PC-3 (cell line): ENCODE measurements around the gene KLHDC8B. TPM values are rescaled to one million over a fixed set of nuclear protein-coding genes. Genes with fewer than 3 reads are reported as not detected.

Source experiments
- ATAC-seq: fragments of 200-7000 bp; cut with Tn5 transposase; 2 replicates; pipeline ENCODE4 v1.9.1; 2020; ENCODE audit warnings: mild to moderate bottlenecking, moderate library complexity
- BruUV-seq: library from RNA; stranded (reverse); fragments of 400-500 nt; replicated peaks from 2 replicates; lab custom pipeline; 2021; lab: Mats Ljungman, UMichigan
- CTCF ChIA-PET: fragments of 300-600 bp; sonication (Branson Sonifier 250); formaldehyde crosslinking; loops from one replicate; lab custom pipeline; 2022; ENCODE audit warnings: antibody characterized with exemption; lab: Charles Lee
- POLR2A ChIA-PET: fragments of 300-600 bp; sonication (Branson Sonifier 250); formaldehyde crosslinking; loops from one replicate; lab custom pipeline; 2022; ENCODE audit warnings: antibody characterized with exemption; ENCODE audit not compliant: unreplicated experiment; lab: Charles Lee
- DNase-seq: peaks from one replicate; pipeline ENCODE4 v3.0.0-alpha.2; 2015
- H2AFZ ChIP-seq: fragments of 300-600 bp; sonication (generic); 2 replicates; pipeline ENCODE4 v1.6.0; 2016; ENCODE audit warnings: antibody characterized with exemption, low read length
- H3F3A ChIP-seq: fragments of 300-600 bp; sonication (generic); one replicate; pipeline ENCODE4 v1.6.0; 2017; ENCODE audit warnings: antibody characterized with exemption, low read length, control low read depth, mild to moderate bottlenecking; ENCODE audit not compliant: unreplicated experiment
- H3K27ac ChIP-seq: fragments of 300-600 bp; sonication (generic); 2 replicates; pipeline ENCODE4 v1.5.1; 2016; ENCODE audit warnings: mild to moderate bottlenecking, low read length
- H3K27me3 ChIP-seq: fragments of 300-600 bp; sonication (generic); 2 replicates; pipeline ENCODE4 v1.6.1; 2016; ENCODE audit warnings: low read length, mixed read lengths
- H3K36me3 ChIP-seq: fragments of 300-600 bp; sonication (generic); 2 replicates; pipeline ENCODE4 v1.6.1; 2016; ENCODE audit warnings: low read depth, mixed run types, low read length, mixed read lengths
- H3K4me1 ChIP-seq: fragments of 300-600 bp; sonication (generic); 2 replicates; pipeline ENCODE4 v1.5.1; 2016; ENCODE audit warnings: low read length; ENCODE audit not compliant: insufficient read depth
- H3K4me2 ChIP-seq: fragments of 300-600 bp; sonication (generic); 2 replicates; pipeline ENCODE4 v1.6.0; 2016; ENCODE audit warnings: low read length
- H3K4me3 ChIP-seq: fragments of 300-600 bp; sonication (generic); 2 replicates; pipeline ENCODE4 v1.5.1; 2016; ENCODE audit warnings: mild to moderate bottlenecking, low read length, mixed read lengths
- H3K79me2 ChIP-seq: fragments of 300-600 bp; sonication (generic); 2 replicates; pipeline ENCODE4 v1.6.1; 2017; ENCODE audit warnings: low read length, mixed read lengths
- H3K9ac ChIP-seq: fragments of 300-600 bp; sonication (generic); 2 replicates; pipeline ENCODE4 v1.6.0; 2016; ENCODE audit warnings: mild to moderate bottlenecking, low read length
- H3K9me2 ChIP-seq: fragments of 300-600 bp; sonication (generic); replicated peaks from 2 replicates; pipeline ENCODE4 v1.6.1; 2016; ENCODE audit warnings: mixed run types, low read length, mixed read lengths
- H3K9me3 ChIP-seq: fragments of 300-600 bp; sonication (generic); 2 replicates; pipeline ENCODE4 v1.6.1; 2016; ENCODE audit warnings: low read length, mixed read lengths
- H4K20me1 ChIP-seq: fragments of 300-600 bp; sonication (generic); 2 replicates; pipeline ENCODE4 v1.6.1; 2016; ENCODE audit warnings: low read length, mixed read lengths
- CTCF ChIP-seq: fragments of 300-600 bp; sonication (generic); conservative IDR thresholded peaks from 2 replicates; pipeline ENCODE4 v1.5.1; 2017; ENCODE audit warnings: antibody characterized with exemption, low read depth, mild to moderate bottlenecking, low read length
- EZH2 ChIP-seq: fragments of 300-600 bp; sonication (generic); IDR thresholded peaks from one replicate; pipeline ENCODE4 v1.6.1; 2017; ENCODE audit warnings: antibody characterized with exemption, mild to moderate bottlenecking, low read length; ENCODE audit not compliant: unreplicated experiment
- EZH2phosphoT487 ChIP-seq: fragments of 300-600 bp; sonication (generic); IDR thresholded peaks from 2 replicates; pipeline ENCODE4 v1.6.1; 2018; ENCODE audit warnings: mild to moderate bottlenecking, antibody characterized with exemption, low read length, borderline replicate concordance
- intact Hi-C: fragments of 100-400 bp; cut with micrococcal nuclease; formaldehyde crosslinking; loops from 2 replicates; pipeline ENCODE4 v1.9.0; 2023
- total RNA-seq: library from RNA; depleted of rRNA; stranded (reverse); fragments of >200 nt; gene quantifications from 2 replicates; pipeline ENCODE4 v1.2.3, GENCODE V29; 2014

Gene KLHDC8B
- total RNA-seq, 1 experiment from 2014 or later: 34.4 TPM

GRCh38 chr3:49124203-49124602, 47.2 kb upstream of the KLHDC8B start:
- intact Hi-C loops: no loop called here
- peaks cover 12% of the 10 kb centered on the region for H3K79me2 ChIP-seq
- H4K20me1 ChIP-seq: no peaks in the 10 kb centered on the region
- peaks cover 11% of the 10 kb centered on the region; the same call in 1 of the 2 replicates for H3K36me3 ChIP-seq
- no peak overlapping the region for H3K9ac ChIP-seq
- no peak overlapping the region for H3K4me2 ChIP-seq
- no peak overlapping the region for H3K27ac ChIP-seq
- CTCF ChIA-PET: no interaction called here
- peaks cover 7% of the 10 kb centered on the region for H3F3A ChIP-seq
- no peaks in the 10 kb centered on the region for H3K9me3 ChIP-seq
- H3K27me3 ChIP-seq: no peaks in the 10 kb centered on the region
- no peak for ATAC-seq
- BruUV-seq: no TSS peak
- H2AFZ ChIP-seq: no peak overlapping the region
- H3K9me2 ChIP-seq: no peaks in the 10 kb centered on the region
- no peak for TF ChIP-seq EZH2phosphoT487
- no peak for TF ChIP-seq CTCF
- TF ChIP-seq EZH2: no peak
- H3K4me3 ChIP-seq: no peak overlapping the region
- no peak for DNase-seq
- H3K4me1 ChIP-seq: peaks cover 12% of the 10 kb centered on the region
- POLR2A ChIA-PET: no interaction called here

GRCh38 chr3:49124991-49125670, 46.3 kb upstream of the KLHDC8B start:
- DNase-seq (peak; percentile 16), ATAC-seq (no peak)
- H3K9me3 ChIP-seq: no peaks in the 10 kb centered on the region
- H3K79me2 ChIP-seq: peaks cover 3% of the 10 kb centered on the region
- peaks cover 7% of the 10 kb centered on the region for H3F3A ChIP-seq
- intact Hi-C loops: no loop called here
- no peak overlapping the region for H2AFZ ChIP-seq
- H3K4me3 ChIP-seq: no peak overlapping the region
- POLR2A ChIA-PET: interaction anchor here (0.5 kb wide), 1 partner anchor 104 kb away, joined by 4 read pairs; no protein-coding TSS in a partner anchor
- H3K9me2 ChIP-seq: no peaks in the 10 kb centered on the region
- peaks cover 11% of the 10 kb centered on the region; the same call in 1 of the 2 replicates for H3K36me3 ChIP-seq
- CTCF ChIA-PET: no interaction called here
- H4K20me1 ChIP-seq: no peaks in the 10 kb centered on the region
- H3K4me2 ChIP-seq: no peak overlapping the region
- TF ChIP-seq CTCF (no peak), EZH2phosphoT487 (no peak), EZH2 (no peak)
- BruUV-seq: no TSS peak
- no peak overlapping the region for H3K27ac ChIP-seq
- no peaks in the 10 kb centered on the region for H3K27me3 ChIP-seq
- H3K9ac ChIP-seq: no peak overlapping the region
- H3K4me1 ChIP-seq: peaks cover 2% of the 10 kb centered on the region; the same call in 1 of the 2 replicates

GRCh38 chr3:49131040-49131439, 40.4 kb upstream of the KLHDC8B start:
- intact Hi-C loops: loop anchor here (5.0 kb wide), 1 partner anchor 281 kb away; the partner anchor contains the start of genes RHOA and TCTA
- peaks cover 5% of the 10 kb centered on the region; the same call in 1 of the 2 replicates for H3K36me3 ChIP-seq
- H2AFZ ChIP-seq: no peak overlapping the region
- H3F3A ChIP-seq: no peaks in the 10 kb centered on the region
- H3K9me2 ChIP-seq: no peaks in the 10 kb centered on the region
- CTCF ChIA-PET: no interaction called here
- no peak overlapping the region for H3K4me3 ChIP-seq
- H3K4me1 ChIP-seq: peaks cover 12% of the 10 kb centered on the region
- H3K79me2 ChIP-seq: peaks cover 25% of the 10 kb centered on the region
- no peak overlapping the region for H3K27ac ChIP-seq
- no peak for ATAC-seq
- no TSS peak for BruUV-seq
- TF ChIP-seq EZH2: no peak
- TF ChIP-seq EZH2phosphoT487: no peak
- no peak for TF ChIP-seq CTCF
- no peak overlapping the region for H3K4me2 ChIP-seq
- H4K20me1 ChIP-seq: no peaks in the 10 kb centered on the region
- H3K27me3 ChIP-seq: no peaks in the 10 kb centered on the region
- no peak for DNase-seq
- POLR2A ChIA-PET: no interaction called here
- no peaks in the 10 kb centered on the region for H3K9me3 ChIP-seq
- H3K9ac ChIP-seq: no peak overlapping the region
